Stimulated activated CD4-positive, alpha-beta T cell treated with anti-CD3 and anti-CD28 coated beads, Interleukin-12 subunit alpha, Interleukin-12 subunit beta, amount 100 ng/mL, for 48 hours (primary cell): Measurements from ENCODE around the gene CDYL2.
A peak's percentile ranks its signal among the peaks of the same experiment; 100 is the strongest.
"Not testable (repeated sequence)": the region's sequence is repeated elsewhere in the genome, so short reads cannot be mapped to it uniquely, and the experiment has no call there.

Experiments
- DNase-seq, 3 donors: peaks; one replicate each; pipeline ENCODE4 v3.0.0-alpha.2; 2020; ENCODE audit warnings: low read depth in 2 of 3, low spot score in 1 of 3

The CDYL2 gene

GRCh38 chr16:80807906-80808305 lies 3.5 kb upstream of the CDYL2 start:
- no peak for DNase-seq

GRCh38 chr16:80806927-80807340 lies 2.5 kb upstream of the CDYL2 start:
- peak; percentile 49 to 60 (median 50) for DNase-seq

GRCh38 chr16:80806289-80806688 lies 1.9 kb upstream of the CDYL2 start:
- DNase-seq: no peak

DNA sequence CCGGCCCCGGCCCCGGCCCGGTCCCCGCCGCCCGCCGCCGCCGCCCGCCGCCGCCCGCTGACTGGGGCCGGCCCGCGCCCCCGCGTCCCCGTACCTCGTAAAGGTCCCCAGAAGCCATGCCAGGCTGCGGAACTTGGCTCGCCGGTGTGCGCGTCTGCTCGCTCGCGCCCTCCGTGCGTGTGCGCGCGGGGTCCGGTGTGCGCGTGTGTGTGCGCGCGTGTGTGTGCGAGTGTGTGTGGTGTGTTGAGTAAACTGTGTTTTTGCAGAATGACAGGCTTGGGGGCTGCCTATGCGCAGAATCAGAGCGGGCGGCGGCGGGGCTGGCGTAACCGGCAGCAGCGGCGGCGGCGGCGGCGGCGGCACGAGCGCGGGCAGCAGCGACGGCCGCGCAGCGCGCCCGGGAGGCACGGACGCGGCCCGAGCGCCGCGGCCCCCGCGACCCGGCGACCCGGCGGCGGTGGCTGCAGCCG lies 307 bp downstream of the CDYL2 start:
- DNase-seq: peak in 2 of 3 donors; percentile 30 to 49

- DNase-seq: peak in 2 of 3 donors; percentile 30 to 36
Observed at GRCh38 chr16:80803339-80804055, 901 bp downstream of the CDYL2 start.

DNA sequence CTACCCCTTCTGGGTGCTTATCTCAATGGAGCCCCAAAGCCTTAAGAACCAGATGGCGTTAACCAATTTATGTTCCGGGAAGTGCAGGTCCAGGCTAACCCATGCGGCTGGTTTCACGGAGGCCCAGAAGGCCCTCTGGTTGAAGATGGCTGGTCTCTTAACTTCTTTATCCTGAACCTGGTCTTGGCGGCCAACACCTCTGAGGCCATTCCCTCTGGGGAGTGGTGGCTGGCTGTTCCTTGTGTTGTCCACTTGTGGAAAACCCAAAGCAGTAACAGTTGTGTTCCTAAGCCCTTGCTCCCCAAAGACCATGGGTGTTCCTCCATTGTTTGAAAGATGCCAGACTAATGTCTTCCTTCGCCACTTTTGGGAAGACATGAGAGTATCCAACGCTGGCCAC lies 1.5 kb downstream of the CDYL2 start:
- DNase-seq: no peak

- DNase-seq: no peak
Observed at GRCh38 chr16:80802138-80802537, 2.3 kb downstream of the CDYL2 start.

DNA sequence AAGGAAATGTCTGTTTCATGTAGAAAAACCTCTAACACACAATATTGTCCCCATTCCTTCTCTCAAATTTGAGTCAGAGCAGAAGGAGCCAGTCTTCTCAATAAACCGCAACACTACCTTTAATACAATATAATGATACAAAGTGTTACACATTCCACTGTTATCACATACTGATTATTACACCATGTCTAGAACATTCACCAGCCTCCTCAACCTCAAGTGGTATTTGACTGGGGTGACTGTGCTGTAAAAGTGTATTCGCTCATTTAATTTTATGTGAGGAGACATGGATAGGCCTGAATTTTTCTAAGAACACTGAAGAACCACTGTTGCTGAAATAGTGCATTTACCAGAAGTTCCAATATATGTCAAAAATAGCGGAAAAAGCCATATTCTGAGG lies 10.3 kb downstream of the CDYL2 start:
- no peak for DNase-seq

- no peak for DNase-seq
Observed at GRCh38 chr16:80792031-80792430, 12.4 kb downstream of the CDYL2 start.

DNA sequence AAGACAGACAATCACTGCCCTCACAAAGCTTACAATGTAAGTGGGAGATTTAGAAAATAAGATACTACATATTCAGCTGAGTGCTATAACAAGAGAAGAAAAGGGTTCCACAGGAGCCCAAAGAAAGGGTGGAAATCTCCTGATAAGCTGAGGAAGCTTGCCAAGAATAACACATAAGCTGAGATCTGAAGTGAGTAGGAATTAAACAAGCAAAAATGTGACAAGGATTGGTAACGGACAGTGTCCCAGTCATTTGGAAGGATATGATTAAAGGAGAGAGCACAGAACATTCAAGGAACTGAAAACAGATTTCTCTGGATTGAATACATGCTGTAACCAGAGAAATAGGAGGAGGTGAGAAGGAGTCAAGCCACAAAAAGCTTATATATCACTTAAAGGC lies 13.0 kb downstream of the CDYL2 start:
- DNase-seq: no peak

DNA sequence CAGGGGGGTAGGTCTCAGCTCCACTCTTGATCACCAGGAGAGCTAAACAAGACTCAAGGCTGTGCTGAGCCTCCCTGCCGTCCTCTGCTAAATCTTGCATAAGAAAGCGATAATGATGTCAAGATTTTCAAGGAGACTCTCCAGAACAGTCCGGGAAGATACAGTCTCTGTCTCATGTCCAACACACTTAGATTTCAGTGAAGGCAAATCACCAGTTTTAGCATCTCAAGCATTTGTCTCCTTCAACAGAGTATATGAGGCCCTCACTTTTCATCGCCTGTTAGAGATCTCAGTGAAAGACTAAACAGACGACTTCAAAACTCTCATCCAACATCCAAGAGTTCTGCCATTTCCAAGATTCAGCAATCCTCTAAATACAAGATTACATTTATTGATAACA lies 13.6 kb downstream of the CDYL2 start:
- DNase-seq: no peak

DNA sequence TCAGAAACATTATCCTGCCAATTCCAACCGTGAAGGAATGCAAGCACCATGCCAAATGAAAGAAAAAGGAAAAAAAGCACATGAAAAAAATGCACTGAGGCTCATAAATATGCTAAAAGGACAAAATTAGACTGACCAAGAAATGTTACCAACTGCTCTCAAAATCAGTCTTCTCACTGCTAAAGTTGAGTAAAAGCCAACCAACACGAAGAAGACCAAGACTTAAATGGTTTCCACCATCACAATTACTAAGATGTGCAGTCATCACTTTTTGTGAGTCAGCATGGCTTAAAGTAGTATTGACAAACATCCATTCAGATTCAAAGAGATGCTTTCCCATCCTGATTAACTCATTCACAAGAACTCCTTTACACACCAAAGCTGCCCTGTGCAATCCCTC lies 16.4 kb downstream of the CDYL2 start:
- DNase-seq: no peak

DNA sequence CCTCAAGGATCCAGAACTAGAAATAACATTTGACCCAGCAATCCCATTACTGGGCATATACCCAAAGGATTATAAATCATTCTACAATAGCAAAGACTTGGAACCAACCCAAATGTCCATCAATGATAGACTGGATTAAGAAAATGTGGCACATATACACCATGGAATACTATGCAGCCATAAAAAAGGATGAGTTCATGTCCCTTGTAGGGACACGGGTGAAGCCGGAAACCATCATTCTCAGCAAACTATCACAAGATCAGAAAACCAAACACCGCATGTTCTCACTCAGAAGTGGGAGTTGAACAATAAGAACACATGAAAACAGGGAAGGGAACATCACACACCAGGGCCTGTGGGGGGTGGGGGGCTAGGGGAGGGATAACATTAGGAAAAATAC lies 17.8 kb downstream of the CDYL2 start:
- not testable (repeated sequence) for DNase-seq

DNA sequence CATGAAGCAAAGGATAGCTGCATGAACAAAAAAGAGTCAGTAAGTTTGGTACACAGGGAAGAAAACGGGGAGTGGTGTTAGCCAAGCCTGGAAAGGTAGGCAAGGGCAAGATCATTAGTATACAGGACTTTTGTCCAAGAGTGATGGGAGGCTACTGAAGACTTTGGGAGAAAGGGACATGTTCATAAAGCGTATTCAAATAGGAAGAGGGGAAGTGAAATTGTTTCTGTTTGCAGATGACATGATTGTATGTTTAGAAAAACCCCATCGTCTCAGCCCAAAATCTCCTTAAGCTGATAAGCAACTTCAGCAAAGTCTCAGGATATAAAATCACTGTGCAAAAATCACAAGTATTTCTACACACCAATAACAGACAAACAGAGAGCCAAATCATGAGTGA lies 19.4 kb downstream of the CDYL2 start:
- no peak for DNase-seq

DNA sequence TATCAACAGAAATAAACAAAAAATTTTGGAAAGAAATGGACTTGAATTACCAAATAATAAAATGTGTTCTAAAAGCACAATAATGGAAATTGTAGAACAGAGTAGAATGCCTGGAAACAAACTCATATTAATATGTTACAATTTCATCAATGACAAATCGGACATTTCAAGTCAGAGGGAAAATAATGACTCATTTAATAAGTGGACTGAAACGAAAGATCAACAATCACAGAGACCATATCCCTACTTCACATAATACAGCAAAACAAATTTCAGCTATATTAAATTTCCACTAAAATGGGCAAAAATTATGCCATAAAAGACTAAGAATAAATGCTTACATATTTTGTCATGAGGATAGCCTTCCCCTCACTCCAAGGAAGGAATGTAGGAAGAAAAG lies 25.7 kb downstream of the CDYL2 start:
- DNase-seq: no peak

DNA sequence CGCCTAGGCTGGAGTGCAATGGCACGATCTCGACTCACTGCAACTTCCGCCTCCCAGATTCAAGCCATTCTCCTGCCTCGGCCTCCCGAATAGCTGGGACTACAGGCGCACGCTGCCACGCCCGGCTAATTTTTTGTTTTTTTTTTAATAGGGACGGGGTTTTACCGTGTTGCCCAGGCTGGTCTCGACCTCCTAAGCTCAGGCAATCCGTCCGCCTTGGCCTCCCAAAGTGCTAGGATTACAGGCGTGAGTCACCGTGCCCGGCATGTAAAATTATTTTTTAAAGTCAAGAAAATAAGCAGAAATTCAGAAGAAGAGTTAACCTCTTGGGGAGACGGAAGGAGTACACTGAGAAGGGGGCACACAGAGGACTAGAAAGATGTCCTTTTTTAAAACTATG lies 27.5 kb downstream of the CDYL2 start:
- no peak for DNase-seq

GRCh38 chr16:80775450-80775849 lies 28.9 kb downstream of the CDYL2 start:
- no peak for DNase-seq

DNA sequence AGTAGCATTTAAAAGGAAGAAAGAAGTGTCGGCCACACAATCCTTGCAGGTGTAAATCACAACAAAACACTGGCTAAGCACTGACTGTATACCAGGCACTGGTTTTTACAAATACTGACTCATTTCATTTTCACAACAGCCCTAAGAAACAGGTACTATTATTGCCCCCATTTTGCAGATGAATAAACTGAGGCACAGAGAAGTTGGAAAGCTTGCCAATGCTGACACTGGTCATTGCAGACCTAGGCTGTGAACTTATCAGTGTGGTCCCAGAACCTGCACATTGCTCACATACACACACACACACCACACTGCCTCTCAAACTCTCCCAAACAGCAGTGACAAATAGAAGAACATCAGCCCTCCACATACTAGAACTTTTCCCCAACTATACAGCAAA lies 37.6 kb downstream of the CDYL2 start:
- no peak for DNase-seq

DNA sequence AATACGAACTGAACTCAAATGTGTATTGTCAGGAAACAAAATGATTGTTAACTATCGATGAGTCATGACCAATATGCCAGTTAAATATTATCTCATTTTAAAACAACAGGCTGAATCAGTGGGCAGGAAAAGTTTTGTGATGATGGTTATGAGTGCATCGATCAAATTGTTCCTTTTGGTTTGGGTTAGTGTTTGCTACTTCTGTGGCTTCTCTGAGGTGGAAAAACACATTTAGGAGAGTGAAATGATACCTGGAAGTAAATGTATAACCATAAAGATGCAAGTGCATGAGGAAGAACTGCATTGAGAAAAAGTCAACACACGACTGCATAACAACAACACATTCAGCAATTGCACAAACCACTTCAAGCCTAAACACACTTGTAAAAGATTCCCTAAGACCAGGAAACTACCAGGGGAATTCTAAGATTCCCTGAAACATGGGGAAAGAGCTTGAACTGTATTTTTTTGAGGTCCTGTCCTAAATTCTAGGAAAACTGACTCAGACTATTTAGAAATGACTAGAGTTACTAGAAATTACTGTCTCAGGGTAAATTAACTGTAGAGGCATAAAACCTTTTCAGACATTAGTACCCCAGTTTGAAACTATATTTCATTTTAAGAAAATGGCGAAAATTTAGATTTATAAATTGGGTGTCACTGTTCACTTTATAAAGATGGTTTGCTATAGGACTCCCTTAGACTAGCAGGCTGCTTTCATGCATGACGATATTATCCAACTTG lies 44.8 kb downstream of the CDYL2 start:
- DNase-seq: no peak

GRCh38 chr16:80754476-80754875 lies 49.9 kb downstream of the CDYL2 start:
- no peak for DNase-seq

DNA sequence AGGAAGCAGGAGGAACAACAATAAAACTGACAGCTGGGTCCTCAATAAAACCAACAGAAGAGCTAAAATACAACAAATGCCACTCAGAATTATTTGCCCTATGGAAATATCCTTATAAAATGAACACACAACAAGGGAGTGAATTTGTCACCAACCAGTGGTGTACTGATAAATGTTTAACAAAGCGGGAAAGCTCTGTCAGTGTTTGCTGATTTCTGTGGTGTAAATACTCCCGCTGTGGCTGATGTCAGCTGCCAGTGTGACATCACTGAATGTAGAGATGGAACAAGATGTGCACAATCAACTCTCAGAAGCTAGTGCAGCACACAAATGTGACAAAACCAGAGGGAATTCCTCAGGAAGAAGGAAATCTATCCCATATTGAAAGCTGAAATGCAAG lies 51.9 kb downstream of the CDYL2 start:
- no peak for DNase-seq

DNA sequence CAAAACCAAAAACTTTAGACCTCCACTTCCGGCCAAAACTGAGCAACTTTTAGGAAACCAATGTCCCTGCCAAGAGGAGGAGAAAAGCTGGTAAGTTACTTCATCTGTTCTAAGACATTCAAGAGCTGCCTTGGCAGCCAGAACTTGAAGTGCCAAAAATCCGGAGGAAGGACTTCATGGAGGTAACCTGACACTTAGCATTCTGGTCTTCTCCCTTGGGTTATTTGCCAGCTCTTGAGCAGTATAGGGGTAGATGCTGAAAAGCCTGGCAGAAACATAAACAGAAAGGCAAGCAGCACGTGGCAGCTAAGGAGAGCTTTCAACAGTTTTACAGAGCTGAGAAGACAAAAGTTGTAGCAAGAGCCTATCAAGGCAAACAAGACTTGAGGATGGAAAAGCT lies 53.2 kb downstream of the CDYL2 start:
- DNase-seq: no peak

DNA sequence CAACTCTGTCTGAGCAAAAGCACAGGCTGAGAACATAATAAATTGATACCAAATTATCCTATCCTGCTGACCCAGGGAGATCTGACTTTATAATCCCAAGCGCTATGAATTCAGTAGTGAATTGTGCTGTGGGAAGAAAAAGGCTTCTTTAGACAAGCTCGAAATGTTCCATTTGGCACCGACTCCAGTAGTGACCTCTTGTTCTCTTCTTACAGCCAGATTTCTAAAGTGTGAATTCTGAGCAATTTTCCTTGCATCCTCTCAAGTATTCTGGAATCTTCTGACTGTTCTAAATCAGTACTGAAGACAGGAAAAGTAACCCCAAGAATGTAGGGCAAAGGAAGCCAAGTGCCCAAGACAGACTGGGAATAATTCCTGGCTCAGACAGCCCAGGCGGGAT lies 58.2 kb downstream of the CDYL2 start:
- DNase-seq: no peak
